Measurements from ENCODE around the gene CCDC85A.

GRCh38 chr2:56263876-56264275 is 80.1 kb downstream of the CCDC85A start:
- TF ChIP-seq CTCF (conservative IDR thresholded peaks at IDR 0.05; ENCODE audit: low read length) (no peak), EZH2phosphoT487 (IDR thresholded peaks at IDR 0.05; ENCODE audit: borderline replicate concordance) (no peak)
